Heart left ventricle (tissue), 13 donors: Measurements from ENCODE around the gene CCDC93.

Experiments used
- POLR2A ChIP-seq, 2 donors: fragments of 450-650 bp; IDR thresholded peaks; one replicate each; pipeline ENCODE4 v1.6.1; 2017; ENCODE audit warnings: antibody characterized with exemption in 2 of 2, mild to moderate bottlenecking in 2 of 2, moderate library complexity in 2 of 2
- TF ChIP-seq, protein P1 (sequence below), 12 donors: fragments of 200-600 bp; sonication (generic) in 4 of 12; IDR thresholded peaks; one replicate each; pipeline versions ENCODE4 v1.5.0 to v1.8.0; 2018 to 2022; ENCODE audit warnings: antibody characterized with exemption in 12 of 12, mild to moderate bottlenecking in 5 of 12
- donor health status: ischemic (EF 13 %, LVEDD 7.1; RV severe dilation, severe dysfunction).
- donor health status: DM: no; HTN: yes; CAD: no.
- donor health status: DM: no; HTN: no; CAD: no.
- donor health status: ischemic (EF 25% LVEDD 6.9; RV normal size, moderate dysfunction).
- donor health status: ischemic (EF 25% LVEDD 5.7; RV mildly dilated, moderate dysfunction).
- donor health status: ischemic (EF 35%, LVEDD 5.7; RV mildly dilated, moderate dysfunction).
- donor health status: nonischemic (EF 11% LVEDD 7.7; RV severe dilation, severe dysfunction).
- donor health status: DM: yes; HTN: yes; CAD: no.
- donor health status: PGD.
- donor health status: ischemic (EF 29% LVEDD 5.4; RV normal size, mild dysfunction).
- donor health status: nonischemic (EF 23%, LVEDD 6.1; RV moderate dilation, normal function).

DNA sequence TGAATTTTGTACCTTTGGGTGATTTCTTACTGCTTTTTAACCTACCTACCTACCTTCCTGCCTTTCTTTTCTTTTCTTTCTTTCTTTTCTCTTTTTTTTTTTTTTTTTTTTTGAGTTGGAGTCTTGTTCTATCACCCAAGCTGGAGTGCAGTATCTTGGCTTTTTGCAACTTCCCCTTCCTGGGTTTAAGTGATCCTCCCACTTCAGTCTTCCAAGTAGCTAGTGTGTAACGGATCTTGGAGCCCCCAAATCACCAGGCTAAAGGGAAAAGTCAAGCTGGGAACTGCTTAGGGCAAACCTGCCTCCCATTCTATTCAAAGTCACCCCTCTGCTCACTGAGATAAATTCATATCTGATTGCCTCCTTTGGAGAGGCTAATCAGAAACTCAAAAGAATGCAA, 138.1 kb downstream of the CCDC93 start:
- TF ChIP-seq, protein P1, sequence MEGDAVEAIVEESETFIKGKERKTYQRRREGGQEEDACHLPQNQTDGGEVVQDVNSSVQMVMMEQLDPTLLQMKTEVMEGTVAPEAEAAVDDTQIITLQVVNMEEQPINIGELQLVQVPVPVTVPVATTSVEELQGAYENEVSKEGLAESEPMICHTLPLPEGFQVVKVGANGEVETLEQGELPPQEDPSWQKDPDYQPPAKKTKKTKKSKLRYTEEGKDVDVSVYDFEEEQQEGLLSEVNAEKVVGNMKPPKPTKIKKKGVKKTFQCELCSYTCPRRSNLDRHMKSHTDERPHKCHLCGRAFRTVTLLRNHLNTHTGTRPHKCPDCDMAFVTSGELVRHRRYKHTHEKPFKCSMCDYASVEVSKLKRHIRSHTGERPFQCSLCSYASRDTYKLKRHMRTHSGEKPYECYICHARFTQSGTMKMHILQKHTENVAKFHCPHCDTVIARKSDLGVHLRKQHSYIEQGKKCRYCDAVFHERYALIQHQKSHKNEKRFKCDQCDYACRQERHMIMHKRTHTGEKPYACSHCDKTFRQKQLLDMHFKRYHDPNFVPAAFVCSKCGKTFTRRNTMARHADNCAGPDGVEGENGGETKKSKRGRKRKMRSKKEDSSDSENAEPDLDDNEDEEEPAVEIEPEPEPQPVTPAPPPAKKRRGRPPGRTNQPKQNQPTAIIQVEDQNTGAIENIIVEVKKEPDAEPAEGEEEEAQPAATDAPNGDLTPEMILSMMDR (IDR thresholded peaks at IDR 0.05), result no peak
- no peak for TF ChIP-seq POLR2A (IDR thresholded peaks at IDR 0.05)
